ENCODE measurements around the gene MAP2K6.

MAP2K6 gene

GRCh38 chr17:69602972-69603371 lies 188.5 kb downstream of the MAP2K6 start:
- no peak for DNase-seq (ENCODE audit: low read depth)
- H3K4me3 ChIP-seq (ENCODE audit: low read depth, low read length) = no peak overlapping the region
- TF ChIP-seq CTCF (conservative IDR thresholded peaks at IDR 0.05; ENCODE audit: low read depth, low read length) = no peak

Measured in choroid plexus epithelial cell (primary cell).